Thyroid gland (tissue), 4 donors: ENCODE data around the gene USP6.

Experiments
- CTCF ChIP-seq, 6 experiments: fragments of 200-600 bp in 3 of 6; fragments of 450-650 bp in 3 of 6; sonication (generic) in 3 of 6; IDR thresholded peaks; one replicate each; pipeline ENCODE4 v1.5.1; 2016 to 2019; ENCODE audit warnings: antibody characterized with exemption in 6 of 6, mild to moderate bottlenecking in 2 of 6, inconsistent platforms in 1 of 6, moderate library complexity in 1 of 6
- POLR2A ChIP-seq, 2 donors: fragments of 450-650 bp; IDR thresholded peaks; one replicate each; pipeline ENCODE4 v1.6.1; 2017; ENCODE audit warnings: antibody characterized with exemption in 2 of 2, mild to moderate bottlenecking in 2 of 2, moderate library complexity in 1 of 2

GRCh38 chr17:5121186-5121841 lies 5.5 kb downstream of the USP6 start:
- TF ChIP-seq CTCF (IDR thresholded peaks at IDR 0.05) (no peak), POLR2A (IDR thresholded peaks at IDR 0.05) (no peak)
